Central memory CD8-positive, alpha-beta T cell (primary cell): ENCODE results near the gene CREBBP.

Experiments used
- ATAC-seq: fragments of 150-1000 bp; cut with Tn5 transposase; replicated peaks from 2 replicates; pipeline ENCODE4 v1.10.0; 2022; ENCODE audit warnings: mild to moderate bottlenecking, moderate FRiP score, moderate number of reproducible peaks; ENCODE audit not compliant: poor library complexity, severe bottlenecking; ENCODE audit errors: extremely low read depth
- DNase-seq, 2 donors: peaks; one replicate each; pipeline ENCODE4 v3.0.0; 2021; ENCODE audit warnings: low spot score in 2 of 2
- H3K27ac Mint-ChIP-seq: one replicate; pipeline ENCODE4 v1.8.0; 2022; ENCODE audit warnings: low read depth, mild to moderate bottlenecking, moderate library complexity, mixed read lengths
- H3K27me3 Mint-ChIP-seq: one replicate; pipeline ENCODE4 v1.8.0; 2022; ENCODE audit warnings: mixed read lengths
- H3K36me3 Mint-ChIP-seq: one replicate; pipeline ENCODE4 v1.8.0; 2022; ENCODE audit warnings: mild to moderate bottlenecking, moderate library complexity, mixed read lengths; ENCODE audit not compliant: insufficient read depth
- H3K4me1 Mint-ChIP-seq: one replicate; pipeline ENCODE4 v1.8.0; 2022; ENCODE audit warnings: mixed read lengths
- H3K4me3 Mint-ChIP-seq: one replicate; pipeline ENCODE4 v1.8.0; 2022; ENCODE audit warnings: mild to moderate bottlenecking, moderate library complexity, mixed read lengths
- H3K9me3 Mint-ChIP-seq: one replicate; pipeline ENCODE4 v1.8.0; 2022; ENCODE audit warnings: mixed read lengths

CREBBP gene

GRCh38 chr16:3876160-3876559 is 4.4 kb downstream of the CREBBP start:
- DNase-seq = no peak
- Mint-ChIP-seq H3K4me1 (peaks cover 81% of the 10 kb centered on the region), H3K4me3 (peak overlapping the region; percentile 91), H3K9me3 (no peaks in the 10 kb centered on the region), H3K27ac (no peak overlapping the region), H3K27me3 (no peaks in the 10 kb centered on the region), H3K36me3 (peaks cover 19% of the 10 kb centered on the region)
- ATAC-seq = no peak

- no peaks in the 10 kb centered on the region for H3K9me3 Mint-ChIP-seq
- peak overlapping the region; percentile 33 for H3K4me3 Mint-ChIP-seq
- ATAC-seq (no peak), DNase-seq (no peak)
- H3K27me3 Mint-ChIP-seq = no peaks in the 10 kb centered on the region
- H3K27ac Mint-ChIP-seq = no peak overlapping the region
- H3K4me1 Mint-ChIP-seq = peaks cover 93% of the 10 kb centered on the region
- peaks cover 20% of the 10 kb centered on the region for H3K36me3 Mint-ChIP-seq
Measured at GRCh38 chr16:3874794-3875692, 5.5 kb downstream of the CREBBP start.

- DNase-seq (no peak), ATAC-seq (no peak)
- peaks cover 99% of the 10 kb centered on the region for H3K4me1 Mint-ChIP-seq
- H3K27me3 Mint-ChIP-seq = no peaks in the 10 kb centered on the region
- no peak overlapping the region for H3K4me3 Mint-ChIP-seq
- H3K9me3 Mint-ChIP-seq = no peaks in the 10 kb centered on the region
- peaks cover 21% of the 10 kb centered on the region for H3K36me3 Mint-ChIP-seq
- H3K27ac Mint-ChIP-seq = no peak overlapping the region
Measured at GRCh38 chr16:3874242-3874641, 6.3 kb downstream of the CREBBP start.

- no peak for ATAC-seq
- no peak for DNase-seq
- Mint-ChIP-seq H3K27me3 (no peaks in the 10 kb centered on the region), H3K36me3 (peaks cover 18% of the 10 kb centered on the region), H3K27ac (no peak overlapping the region), H3K4me1 (peaks cover 99% of the 10 kb centered on the region), H3K9me3 (no peaks in the 10 kb centered on the region), H3K4me3 (no peak overlapping the region)
Measured at GRCh38 chr16:3873482-3874173, 6.9 kb downstream of the CREBBP start.

DNA sequence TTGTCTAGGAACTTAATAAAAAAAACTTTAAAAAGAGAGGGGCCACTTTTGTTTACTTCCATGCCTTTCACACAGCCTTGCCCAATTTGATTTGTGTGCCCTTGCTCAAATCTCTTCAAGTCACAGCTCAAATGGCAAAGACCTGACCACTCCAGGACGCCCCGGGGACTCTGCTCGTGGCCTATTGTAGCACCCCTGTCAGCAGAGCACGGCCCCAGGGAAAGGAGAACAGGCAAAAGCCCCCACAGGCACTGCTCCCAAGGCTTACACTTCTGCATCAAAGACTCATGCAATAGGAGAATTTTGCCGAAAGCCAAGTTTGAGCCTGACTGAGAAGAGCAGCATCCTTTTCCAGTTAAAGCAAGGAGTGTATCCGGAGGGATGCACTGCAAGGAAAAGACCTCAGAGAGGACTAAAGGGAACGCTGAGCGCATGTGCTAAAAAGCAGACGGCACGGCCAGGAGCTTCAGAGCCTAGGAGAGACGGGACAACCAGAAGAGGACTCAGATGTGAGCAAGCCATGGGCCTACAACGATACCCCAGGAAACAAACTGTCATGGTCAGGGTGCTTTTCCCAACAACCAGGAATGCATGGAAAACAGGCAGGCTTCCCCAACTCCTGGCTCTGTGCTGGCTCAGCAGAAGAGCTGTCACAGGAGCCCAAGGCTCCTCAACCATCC is 8.2 kb downstream of the CREBBP start:
- Mint-ChIP-seq H3K27ac (no peak overlapping the region), H3K4me1 (peaks cover 96% of the 10 kb centered on the region), H3K36me3 (peaks cover 15% of the 10 kb centered on the region), H3K4me3 (peak overlapping the region; percentile 49), H3K27me3 (no peaks in the 10 kb centered on the region), H3K9me3 (no peaks in the 10 kb centered on the region)
- DNase-seq (no peak), ATAC-seq (no peak)

DNA sequence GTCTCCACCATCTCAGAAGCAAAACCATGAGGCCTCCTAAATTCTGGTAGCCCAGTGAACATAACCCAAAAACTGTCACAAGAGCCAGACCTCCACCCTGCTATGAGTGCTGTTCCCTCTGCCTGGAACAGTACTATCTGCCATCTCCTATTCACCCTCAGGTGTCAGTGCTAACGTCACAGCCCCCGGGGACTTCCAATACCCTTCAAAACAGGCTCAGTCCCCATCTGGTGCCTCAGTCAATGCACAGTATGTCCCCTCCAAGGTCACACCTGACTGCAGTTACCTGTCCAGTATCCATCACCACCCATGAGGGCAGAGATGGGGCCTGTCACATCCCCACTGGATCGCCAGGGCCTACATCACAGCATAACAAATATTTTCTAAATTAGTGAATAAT is 11.5 kb downstream of the CREBBP start:
- H3K27me3 Mint-ChIP-seq = no peaks in the 10 kb centered on the region
- no peaks in the 10 kb centered on the region for H3K9me3 Mint-ChIP-seq
- no peak for DNase-seq
- peaks cover 20% of the 10 kb centered on the region for H3K36me3 Mint-ChIP-seq
- H3K27ac Mint-ChIP-seq = no peak overlapping the region
- H3K4me1 Mint-ChIP-seq = peaks cover 89% of the 10 kb centered on the region
- H3K4me3 Mint-ChIP-seq = peak overlapping the region; percentile 10
- no peak for ATAC-seq

DNA sequence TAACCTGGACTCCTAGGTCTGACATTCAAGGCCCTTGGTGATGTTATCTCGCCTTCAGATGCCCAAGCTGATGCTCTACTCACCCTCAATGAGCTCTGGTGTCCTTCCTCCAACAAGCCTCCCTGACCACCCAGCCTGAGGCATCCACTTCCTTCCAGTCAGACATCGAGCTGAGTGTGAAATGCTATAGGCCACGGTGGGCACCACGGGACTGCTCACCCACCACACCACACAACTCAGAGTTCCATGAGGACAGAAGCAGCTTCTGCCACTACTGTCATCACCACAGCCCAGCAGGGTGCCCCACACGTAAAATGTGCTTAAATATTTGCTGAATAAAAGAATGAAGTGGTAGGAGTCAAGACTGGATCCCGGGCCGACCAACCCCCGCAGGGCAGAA is 12.0 kb downstream of the CREBBP start:
- Mint-ChIP-seq H3K36me3 (peaks cover 17% of the 10 kb centered on the region), H3K4me3 (peak overlapping the region; percentile 10), H3K9me3 (no peaks in the 10 kb centered on the region), H3K4me1 (peaks cover 89% of the 10 kb centered on the region), H3K27ac (no peak overlapping the region), H3K27me3 (no peaks in the 10 kb centered on the region)
- no peak for DNase-seq
- no peak for ATAC-seq

DNA sequence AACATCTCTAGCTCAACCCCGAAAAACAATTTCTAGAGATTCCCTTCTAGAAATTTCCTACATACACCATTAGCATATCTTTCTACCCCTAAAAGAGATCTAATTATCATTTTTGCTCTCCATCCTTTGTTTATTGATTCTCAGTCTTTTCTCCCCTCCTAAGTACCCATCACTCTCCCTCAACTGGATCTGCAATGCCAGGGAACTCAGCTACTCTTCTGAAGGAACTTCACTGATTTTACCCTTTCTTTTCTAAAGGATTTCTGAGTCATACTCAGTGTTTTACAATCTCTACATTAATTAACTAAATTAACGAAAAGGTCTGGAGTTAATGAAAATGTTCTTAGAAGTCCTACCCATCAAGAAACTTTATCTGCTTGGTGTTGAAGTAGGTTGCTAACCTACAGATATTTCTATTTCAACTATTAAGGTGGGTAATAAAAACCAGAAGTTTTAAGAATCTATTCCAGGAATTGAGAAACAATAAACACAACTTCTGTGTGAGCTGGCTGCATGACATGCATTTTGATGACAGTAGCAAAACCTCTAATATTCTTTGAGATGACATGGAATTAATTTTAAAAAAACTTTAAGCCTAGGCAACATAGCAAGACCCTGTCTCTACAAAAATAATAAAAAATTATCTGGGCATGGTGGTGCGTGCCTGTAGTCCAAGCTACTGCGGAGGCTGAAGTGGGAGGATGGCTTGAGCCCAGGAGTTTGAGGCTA is 13.6 kb downstream of the CREBBP start:
- DNase-seq = no peak
- H3K36me3 Mint-ChIP-seq = peaks cover 18% of the 10 kb centered on the region
- H3K27ac Mint-ChIP-seq = peak overlapping the region; percentile 4

GRCh38 chr16:3865241-3865640 is 15.3 kb downstream of the CREBBP start:
- peak overlapping the region; percentile 16 for H3K27ac Mint-ChIP-seq

More for the DNA sequence above, 13.6 kb downstream of the CREBBP start:
- no peak overlapping the region for H3K4me3 Mint-ChIP-seq
- ATAC-seq = no peak
- H3K4me1 Mint-ChIP-seq = peaks cover 89% of the 10 kb centered on the region
- no peaks in the 10 kb centered on the region for H3K9me3 Mint-ChIP-seq
- no peaks in the 10 kb centered on the region for H3K27me3 Mint-ChIP-seq

DNA sequence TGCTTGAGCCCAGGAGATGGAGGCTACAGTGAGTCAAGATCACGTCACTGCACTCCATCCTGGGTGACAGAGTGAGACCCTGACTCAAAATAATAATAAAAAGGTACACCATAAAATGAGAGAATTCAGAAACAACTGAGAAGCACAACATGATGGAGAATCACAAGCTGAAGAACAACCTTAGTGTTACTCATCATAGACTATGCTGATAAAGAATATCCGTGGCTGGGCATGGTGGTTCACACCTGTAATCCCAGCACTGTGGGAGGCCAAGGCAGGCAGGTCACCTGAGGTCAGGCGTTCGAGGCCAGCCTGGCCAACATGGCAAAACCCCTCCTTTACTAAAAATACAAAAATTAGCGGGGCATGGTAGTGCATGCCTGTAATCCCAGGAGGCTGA is 16.0 kb downstream of the CREBBP start:
- Mint-ChIP-seq H3K27me3 (no peaks in the 10 kb centered on the region), H3K4me1 (peaks cover 79% of the 10 kb centered on the region), H3K36me3 (peaks cover 11% of the 10 kb centered on the region), H3K4me3 (no peak overlapping the region), H3K9me3 (no peaks in the 10 kb centered on the region), H3K27ac (peak overlapping the region; percentile 16)
- ATAC-seq (no peak), DNase-seq (no peak)

More at GRCh38 chr16:3865241-3865640, 15.3 kb downstream of the CREBBP start:
- H3K27me3 Mint-ChIP-seq = no peaks in the 10 kb centered on the region
- H3K4me1 Mint-ChIP-seq = peaks cover 83% of the 10 kb centered on the region
- DNase-seq (no peak), ATAC-seq (no peak)
- H3K4me3 Mint-ChIP-seq = peak overlapping the region; percentile 34
- no peaks in the 10 kb centered on the region for H3K9me3 Mint-ChIP-seq
- peaks cover 13% of the 10 kb centered on the region for H3K36me3 Mint-ChIP-seq

GRCh38 chr16:3863587-3863986 is 16.9 kb downstream of the CREBBP start:
- peak overlapping the region; percentile 16 for H3K27ac Mint-ChIP-seq
- ATAC-seq = no peak
- peaks cover 11% of the 10 kb centered on the region for H3K36me3 Mint-ChIP-seq
- H3K27me3 Mint-ChIP-seq = no peaks in the 10 kb centered on the region
- H3K4me1 Mint-ChIP-seq = peaks cover 79% of the 10 kb centered on the region
- H3K9me3 Mint-ChIP-seq = no peaks in the 10 kb centered on the region
- no peak for DNase-seq
- H3K4me3 Mint-ChIP-seq = no peak overlapping the region

DNA sequence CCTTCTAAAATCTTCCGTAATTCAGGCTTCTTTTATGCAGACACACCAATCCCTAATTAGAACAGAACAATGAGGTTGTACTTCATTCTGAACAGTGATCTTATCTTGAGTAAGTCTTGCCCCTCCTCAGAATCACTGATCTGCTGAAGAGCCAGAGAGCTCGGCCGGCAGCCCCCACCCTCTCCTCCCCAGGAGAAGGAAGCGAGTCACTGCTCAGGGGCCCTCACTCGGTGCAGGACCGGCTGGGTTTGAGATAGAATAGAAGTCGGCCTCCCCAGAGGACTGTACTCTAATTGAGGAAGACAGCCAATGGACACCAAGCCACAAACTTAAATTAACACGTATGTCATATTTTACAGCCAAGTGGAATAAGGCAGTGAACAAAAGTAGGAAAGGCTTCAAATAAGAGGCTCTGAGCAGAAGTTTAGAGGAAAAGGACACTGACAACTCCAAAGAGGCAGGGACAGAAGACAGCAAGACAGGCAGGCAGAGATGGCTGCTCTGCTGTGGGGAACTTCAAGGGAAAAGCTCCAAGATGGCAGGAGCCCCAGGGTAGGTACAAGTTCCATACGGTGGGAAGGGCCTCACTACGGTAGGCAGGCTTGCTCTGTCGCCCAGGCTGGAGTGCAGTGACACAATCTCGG is 18.6 kb downstream of the CREBBP start:
- Mint-ChIP-seq H3K36me3 (peaks cover 15% of the 10 kb centered on the region), H3K27ac (peak overlapping the region; percentile 46), H3K4me1 (peaks cover 85% of the 10 kb centered on the region), H3K4me3 (peak overlapping the region; percentile 18), H3K9me3 (no peaks in the 10 kb centered on the region), H3K27me3 (no peaks in the 10 kb centered on the region)
- ATAC-seq (no peak), DNase-seq (no peak)
